GM21825 (cell line): ENCODE results near the gene SYPL2.
"Not testable (repeated sequence)": the region's sequence is repeated elsewhere in the genome, so short reads cannot be mapped to it uniquely, and the experiment has no call there.

Experiments
- ATAC-seq: cut with Tn5 transposase; IDR thresholded peaks from one replicate; pipeline ENCODE4 v1.9.1; 2021; ENCODE audit warnings: mild to moderate bottlenecking, moderate library complexity; ENCODE audit not compliant: unreplicated experiment

Gene SYPL2

DNA sequence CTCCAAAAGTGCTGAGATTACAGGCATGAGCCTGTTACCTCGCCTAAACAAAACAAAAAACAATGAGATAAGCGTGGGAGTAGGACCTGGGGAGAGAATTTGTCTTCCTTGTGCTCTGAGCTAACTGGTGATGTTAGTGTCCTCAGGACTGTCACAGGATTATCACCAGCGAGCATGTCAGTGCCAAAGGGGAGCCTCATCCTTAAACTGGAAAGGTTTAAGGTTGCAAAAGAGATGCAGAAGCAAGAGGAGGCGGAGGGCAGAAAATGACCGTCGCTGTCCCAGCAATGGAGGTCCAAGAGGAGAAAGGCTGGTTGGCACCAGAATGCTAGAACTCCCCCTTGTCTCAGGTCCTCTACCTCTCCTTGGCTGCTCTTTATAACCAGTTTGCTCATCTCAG lies 3.9 kb downstream of the SYPL2 start:
- no peak for ATAC-seq

GRCh38 chr1:109472779-109473178 lies 6.4 kb downstream of the SYPL2 start:
- ATAC-seq: no peak

GRCh38 chr1:109473284-109474057 lies 7.1 kb downstream of the SYPL2 start:
- ATAC-seq: not testable (repeated sequence)

DNA sequence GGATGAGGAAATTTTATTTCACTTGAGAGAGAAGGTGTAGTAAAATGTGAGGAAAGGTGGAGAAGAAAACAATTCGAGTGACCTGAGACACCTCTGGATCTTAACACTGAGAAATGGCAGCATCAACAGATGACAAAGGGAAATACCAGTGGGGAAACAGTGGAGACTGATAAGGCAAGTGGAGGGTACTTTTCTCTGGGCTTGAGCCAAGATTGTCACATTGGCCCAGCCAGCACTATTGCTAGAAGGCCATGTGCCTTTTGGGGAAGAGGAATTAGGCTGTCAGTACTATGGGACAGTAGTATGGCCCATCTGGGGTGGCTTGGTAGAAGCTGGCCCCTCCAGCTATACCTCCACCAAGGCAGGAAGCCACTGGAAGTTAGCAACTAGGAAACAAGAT lies 8.4 kb downstream of the SYPL2 start:
- ATAC-seq: no peak

DNA sequence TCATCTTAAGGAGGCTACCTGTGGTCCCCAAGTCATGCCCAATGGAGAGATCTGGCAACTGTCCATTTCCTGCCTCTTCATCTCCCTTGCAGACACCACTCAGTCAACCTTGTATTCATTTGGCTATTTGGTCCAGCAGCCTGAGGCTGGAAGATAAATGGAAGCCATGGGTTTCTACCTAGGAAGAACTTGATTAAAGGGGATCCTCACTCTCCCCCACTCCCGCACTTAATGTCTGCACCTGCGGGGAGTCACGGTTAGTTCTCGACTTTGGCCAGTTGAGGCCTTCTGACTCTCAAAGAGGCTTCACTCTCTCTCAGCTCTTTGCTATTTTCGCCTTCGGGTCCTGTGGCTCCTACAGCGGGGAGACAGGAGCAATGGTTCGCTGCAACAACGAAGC lies 8.9 kb downstream of the SYPL2 start:
- no peak for ATAC-seq

DNA sequence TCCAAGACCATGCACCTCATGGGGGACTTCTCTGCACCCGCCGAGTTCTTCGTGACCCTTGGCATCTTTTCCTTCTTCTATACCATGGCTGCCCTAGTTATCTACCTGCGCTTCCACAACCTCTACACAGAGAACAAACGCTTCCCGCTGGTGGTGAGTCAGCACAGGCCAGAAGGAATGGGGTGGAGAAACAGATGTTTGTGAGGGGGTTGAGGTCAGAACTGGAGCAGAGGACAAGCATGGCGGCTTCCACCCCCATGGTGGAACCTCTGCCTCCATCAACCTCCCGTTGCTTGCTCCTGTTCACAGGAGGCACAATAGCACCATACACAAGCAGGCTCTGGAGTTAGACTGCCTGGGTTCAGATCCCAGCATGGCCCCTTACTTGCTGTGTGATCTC lies 10.5 kb downstream of the SYPL2 start:
- no peak for ATAC-seq

DNA sequence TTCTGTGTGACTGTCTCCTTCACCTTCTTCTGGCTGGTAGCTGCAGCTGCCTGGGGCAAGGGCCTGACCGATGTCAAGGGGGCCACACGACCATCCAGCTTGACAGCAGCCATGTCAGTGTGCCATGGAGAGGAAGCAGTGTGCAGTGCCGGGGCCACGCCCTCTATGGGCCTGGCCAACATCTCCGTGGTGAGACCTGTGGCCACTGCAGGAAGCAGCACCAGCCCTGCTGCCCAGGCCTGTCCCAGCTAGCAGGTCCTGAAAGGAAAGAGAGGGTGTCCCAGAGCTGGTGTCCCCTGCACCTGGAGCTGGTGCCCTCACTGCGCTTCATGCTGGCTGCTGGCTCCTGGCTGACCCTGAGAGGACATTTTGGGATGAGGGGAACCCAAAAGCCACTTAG lies 11.5 kb downstream of the SYPL2 start:
- ATAC-seq: no peak

DNA sequence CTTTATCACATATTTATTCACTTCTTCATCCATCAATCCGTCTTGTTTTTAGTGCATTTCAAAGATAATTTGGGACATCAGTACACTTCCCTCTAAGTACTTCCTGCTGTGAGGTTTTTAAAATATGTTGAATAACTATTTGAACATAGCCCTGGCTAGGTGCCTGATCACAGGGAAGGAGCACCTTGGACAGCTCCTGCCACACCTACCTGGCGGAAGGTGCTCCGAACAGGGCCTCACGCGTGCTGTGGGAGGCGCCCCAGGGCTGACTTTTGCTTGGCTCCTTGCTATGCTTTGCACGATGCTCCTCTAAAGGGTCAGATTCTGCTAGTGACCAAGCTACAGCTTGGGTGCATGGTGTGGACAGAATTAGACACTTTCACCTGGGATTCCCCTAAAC lies 12.5 kb downstream of the SYPL2 start:
- ATAC-seq: no peak

DNA sequence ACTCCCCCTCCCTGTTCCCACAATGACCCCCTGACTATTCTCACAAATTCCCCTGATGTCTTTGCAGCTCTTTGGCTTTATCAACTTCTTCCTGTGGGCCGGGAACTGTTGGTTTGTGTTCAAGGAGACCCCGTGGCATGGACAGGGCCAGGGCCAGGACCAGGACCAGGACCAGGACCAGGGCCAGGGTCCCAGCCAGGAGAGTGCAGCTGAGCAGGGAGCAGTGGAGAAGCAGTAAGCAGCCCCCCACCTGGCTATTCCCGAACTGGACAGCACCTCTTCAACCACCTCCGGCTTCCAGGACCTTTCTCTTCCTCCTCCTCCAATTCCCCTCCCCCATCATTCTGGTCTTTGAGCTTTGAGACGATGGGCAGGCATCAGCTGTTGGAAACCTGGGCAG lies 13.0 kb downstream of the SYPL2 start:
- no peak for ATAC-seq

- no peak for ATAC-seq
These were observed 13.6 kb downstream of the SYPL2 start for GRCh38 chr1:109479901-109480300.

DNA sequence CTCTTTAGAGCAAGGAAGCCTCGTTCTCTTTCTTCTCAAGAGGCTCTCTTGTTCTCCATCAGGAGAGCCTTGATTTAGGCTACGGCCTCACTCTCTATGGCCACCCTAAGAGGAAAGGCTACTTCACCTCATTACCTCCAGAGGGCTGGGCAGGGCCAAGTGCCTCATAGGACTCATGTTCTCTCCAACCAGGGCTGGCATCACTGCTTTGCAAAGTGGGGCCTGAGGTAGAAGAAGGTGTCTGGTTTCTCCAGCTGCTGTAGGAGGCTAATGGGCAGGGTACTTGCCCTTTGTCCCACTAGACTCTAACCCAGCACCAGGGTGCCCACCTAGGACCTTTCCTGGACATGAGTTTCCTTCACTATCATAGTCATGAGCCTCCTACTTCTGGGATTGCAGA lies 15.3 kb downstream of the SYPL2 start:
- no peak for ATAC-seq

GRCh38 chr1:109482242-109482641 lies 15.9 kb downstream of the SYPL2 start:
- no peak for ATAC-seq

DNA sequence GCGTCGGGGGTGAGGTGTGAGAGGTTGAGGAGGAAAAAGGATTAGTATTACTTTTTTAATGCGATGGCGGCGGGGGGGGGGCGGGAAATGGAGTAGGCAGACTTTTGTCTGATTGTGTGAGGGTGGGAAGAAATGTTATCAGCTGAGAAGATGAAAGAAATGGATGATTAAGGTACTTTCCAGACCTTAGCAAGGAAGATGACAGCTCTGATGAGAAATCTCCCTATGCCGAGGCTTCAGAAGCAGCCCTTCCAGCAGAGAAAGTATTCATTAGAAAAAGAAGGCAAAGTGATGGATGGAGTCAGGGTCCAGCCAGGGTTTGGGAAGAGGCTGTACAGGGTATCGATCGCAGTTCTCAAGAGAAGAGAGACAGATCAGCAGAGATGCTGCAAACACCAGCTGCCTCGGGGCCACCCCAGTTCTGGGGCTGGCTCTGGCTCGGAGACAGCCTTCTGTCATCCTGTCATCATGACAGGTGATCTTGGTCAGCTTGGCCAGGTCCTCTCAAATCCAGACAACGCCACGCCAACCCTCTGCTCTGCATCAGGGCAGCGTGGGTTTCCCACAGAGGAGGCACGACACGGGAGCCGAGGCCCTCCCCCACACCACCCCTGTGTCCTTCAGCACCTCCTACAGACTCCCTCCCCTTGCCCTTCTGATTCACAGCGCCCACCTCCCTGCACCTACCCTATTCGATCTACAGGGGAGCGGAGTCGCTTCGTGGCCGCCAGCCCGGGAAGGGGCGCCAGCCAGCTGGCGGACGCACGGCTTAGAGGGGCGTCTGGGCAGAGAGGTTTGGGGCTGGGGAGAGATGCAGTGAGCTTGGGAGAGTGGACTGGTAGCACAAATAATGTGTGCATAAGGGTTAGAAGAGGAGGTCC lies 16.7 kb downstream of the SYPL2 start:
- ATAC-seq: peak; percentile 23

GRCh38 chr1:109483672-109484518 lies 17.5 kb downstream of the SYPL2 start, which contains the start of gene ATXN7L2:
ATXN7L2 (plus strand) TSS chr1:109483905; CDS start chr1:109483954, 49 bp downstream.
- ATAC-seq: peak; percentile 70

- ATAC-seq: no peak
These were observed 18.2 kb downstream of the SYPL2 start for GRCh38 chr1:109484519-109484975.

GRCh38 chr1:109485001-109485400 lies 18.7 kb downstream of the SYPL2 start:
- ATAC-seq: no peak

GRCh38 chr1:109487261-109487660 lies 20.9 kb downstream of the SYPL2 start:
- ATAC-seq: no peak

GRCh38 chr1:109488201-109488600 lies 21.9 kb downstream of the SYPL2 start:
- no peak for ATAC-seq

- no peak for ATAC-seq
These were observed 22.4 kb downstream of the SYPL2 start for GRCh38 chr1:109488696-109489095.

DNA sequence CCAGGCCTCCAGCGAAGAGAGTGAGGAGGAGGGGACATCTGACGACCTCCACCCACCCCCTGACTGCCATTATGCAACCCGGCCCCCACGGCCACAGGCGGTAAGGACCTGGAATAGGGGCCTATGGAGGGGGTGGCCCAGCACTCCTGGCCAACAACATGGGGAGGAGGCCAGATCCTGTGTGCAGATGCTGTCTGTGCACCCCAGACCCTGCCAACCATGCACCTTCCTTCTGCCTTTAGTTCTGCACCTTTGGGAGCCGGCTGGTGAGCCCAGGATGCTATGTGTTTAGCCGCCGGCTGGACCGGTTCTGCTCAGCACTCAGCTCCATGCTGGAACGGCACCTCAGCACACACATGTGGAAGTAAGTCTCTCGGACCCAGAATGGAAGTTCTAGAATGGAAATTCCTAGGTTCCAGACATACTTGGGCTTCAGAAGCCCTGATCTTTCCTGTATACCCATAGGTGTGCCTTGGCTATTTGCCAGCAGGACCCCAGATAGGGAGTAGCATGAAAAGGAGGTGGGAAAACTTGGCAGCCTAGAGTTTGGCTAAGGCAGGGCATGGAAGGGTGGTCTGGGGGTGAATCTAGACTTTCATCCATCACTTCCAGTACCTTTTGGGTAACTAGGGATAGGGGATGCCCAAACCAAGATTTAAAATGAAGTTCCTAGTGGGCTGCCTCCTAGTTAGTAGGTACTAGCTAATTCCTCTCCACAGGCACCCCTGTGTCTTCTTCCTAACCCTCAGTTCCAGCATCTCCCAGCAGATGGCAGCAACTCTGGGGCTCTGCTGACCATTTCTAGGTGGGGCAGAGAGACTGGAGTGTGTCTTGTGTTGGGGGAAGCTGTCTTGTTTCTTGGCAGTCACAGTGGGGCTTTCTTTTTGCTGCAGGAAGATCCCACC lies 23.9 kb downstream of the SYPL2 start:
- no peak for ATAC-seq
